GM12891 (cell line): ENCODE results near the gene SLC6A8.

ENCODE experiments used
- POLR2A ChIP-seq: IDR thresholded peaks from 2 replicates; pipeline ENCODE4 v1.6.1; 2011; ENCODE audit warnings: low read depth, low read length, control low read depth
- TAF1 ChIP-seq: IDR thresholded peaks from 2 replicates; pipeline ENCODE4 v1.6.1; 2011; ENCODE audit warnings: low read depth, low read length, control low read depth

GRCh38 chrX:153714256-153714655, 26.5 kb downstream of the SLC6A8 start:
- TF ChIP-seq TAF1 (no peak), POLR2A (no peak)
